ENCODE data around the gene SH3BP1.

DNA sequence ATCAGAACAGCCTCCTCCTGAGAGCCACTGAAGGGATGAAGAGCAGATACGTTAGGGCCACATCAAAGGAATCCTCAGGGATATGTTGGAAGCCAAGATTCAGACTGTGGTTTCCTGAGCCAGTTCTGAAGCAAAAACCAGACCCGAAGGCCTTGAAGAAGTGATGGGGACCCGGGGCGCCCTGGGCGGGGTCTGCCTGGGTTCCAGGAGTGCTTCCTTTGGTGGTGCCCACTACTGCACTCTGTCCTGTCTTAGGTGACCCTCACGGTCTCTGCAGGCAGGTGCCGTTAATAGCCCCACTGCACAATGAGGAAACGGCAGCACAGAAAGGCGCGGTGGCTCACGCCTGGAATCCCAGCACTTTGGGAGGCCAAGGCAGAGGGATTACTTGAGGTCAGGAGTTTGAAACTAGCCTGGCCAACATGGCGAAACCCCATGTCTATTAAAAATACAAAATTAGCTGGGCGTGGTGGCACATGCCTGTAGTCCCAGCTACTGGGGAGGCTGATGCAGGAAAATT is 12.9 kb upstream of the SH3BP1 start:
- TF ChIP-seq CTCF (IDR thresholded peaks at IDR 0.05; ENCODE audit: poor library complexity, severe bottlenecking) (no peak), EZH2 (IDR thresholded peaks at IDR 0.05; ENCODE audit: borderline replicate concordance, insufficient read depth, low read length, poor library complexity, severe bottlenecking) (no peak), REST (IDR thresholded peaks at IDR 0.05; ENCODE audit: borderline replicate concordance) (no peak), EP300 (conservative IDR thresholded peaks at IDR 0.05; ENCODE audit: poor library complexity, severe bottlenecking) (no peak), POLR2AphosphoS5 (IDR thresholded peaks at IDR 0.05) (no peak), SMC3 (conservative IDR thresholded peaks at IDR 0.05; ENCODE audit: poor library complexity) (no peak), RAD21 (conservative IDR thresholded peaks at IDR 0.05) (no peak), MXI1 (conservative IDR thresholded peaks at IDR 0.05; ENCODE audit: poor library complexity, severe bottlenecking) (no peak), TAF1 (IDR thresholded peaks at IDR 0.05; ENCODE audit: low read depth) (no peak)

Data from neural cell (in vitro differentiated cells).